K562 (cell line): ENCODE results near the gene PPP4R3B. TPM values are rescaled to one million over a fixed set of nuclear protein-coding genes. Genes with fewer than 3 reads are reported as not detected.

Experiments
- ATAC-seq: fragments of 200-7000 bp; cut with Tn5 transposase; 3 replicates; pipeline ENCODE4 v1.9.1; 2020; ENCODE audit warnings: moderate library complexity
- BruUV-seq: library from RNA; stranded (reverse); fragments of 400-500 nt; replicated peaks from 2 replicates; lab custom pipeline; 2021; lab: Mats Ljungman, UMichigan
- CTCF ChIA-PET: fragments of 300-600 bp; formaldehyde crosslinking; extraction: SDS; loops from one replicate; lab custom pipeline; 2021; ENCODE audit warnings: low intra/inter-chr PET ratio; lab: Yijun Ruan, JAX
- POLR2A ChIA-PET: fragments of 300-600, 350-650 bp; sonication (Branson Sonifier 250); formaldehyde crosslinking; extraction: SDS; loops from one replicate; lab custom pipeline; 2021; ENCODE audit warnings: antibody characterized with exemption, inconsistent platforms; lab: Yijun Ruan, JAX
- DNase-seq, 4 experiments: peaks; one replicate each; pipeline versions ENCODE4 v3.0.0 to v3.0.0-alpha.2; 2011 to 2018; ENCODE audit warnings: low spot score in 3 of 4, mixed read lengths in 3 of 4; ENCODE audit errors: extremely low read depth in 1 of 4
- FAIRE-seq: peaks from 2 replicates; lab custom pipeline; 2011; peaks lifted over from hg19 to GRCh38; lab: Jason Lieb, UNC
- H2AFZ ChIP-seq: 2 replicates; pipeline ENCODE4 v1.6.0; 2011; ENCODE audit warnings: low read depth, low read length, control low read depth, inconsistent platforms
- H3K27ac ChIP-seq: fragments of 200-600 bp; 3 replicates; pipeline ENCODE4 v1.8.0; 2011; ENCODE audit warnings: low read depth, mild to moderate bottlenecking, control low read depth, inconsistent platforms, low read length, moderate library complexity, mixed read lengths; ENCODE audit errors: extremely low read depth
- H3K27me3 ChIP-seq, 2 experiments: fragments of 300-600 bp in 1 of 2; 2 replicates in 1 of 2; 3 replicates in 1 of 2; pipeline versions ENCODE4 v1.6.0 to v1.8.0; 2011; ENCODE audit warnings: inconsistent platforms in 2 of 2, low read length in 2 of 2, mild to moderate bottlenecking in 1 of 2, mixed read lengths in 1 of 2, moderate library complexity in 1 of 2; ENCODE audit not compliant: control insufficient read depth in 2 of 2, insufficient read depth in 2 of 2
- H3K36me3 ChIP-seq: fragments of 300-600 bp; 3 replicates; pipeline ENCODE4 v1.8.0; 2011; ENCODE audit warnings: mild to moderate bottlenecking, low read length, inconsistent platforms; ENCODE audit not compliant: control insufficient read depth, insufficient read depth
- H3K4me1 ChIP-seq, 2 experiments: fragments of 200-600 bp in 1 of 2; replicated peaks in 1 of 2; 2 replicates in 1 of 2; 3 replicates in 1 of 2; pipeline versions ENCODE4 v1.5.1 to v1.8.0; 2011; ENCODE audit warnings: inconsistent platforms in 2 of 2, low read length in 2 of 2, mild to moderate bottlenecking in 1 of 2, mixed read lengths in 1 of 2, moderate library complexity in 1 of 2; ENCODE audit not compliant: control insufficient read depth in 2 of 2, insufficient read depth in 2 of 2
- H3K4me2 ChIP-seq: 2 replicates; pipeline ENCODE4 v1.6.1; 2011; ENCODE audit warnings: low read length, control low read depth, inconsistent platforms, mixed read lengths; ENCODE audit not compliant: insufficient read depth
- H3K4me3 ChIP-seq: fragments of 200-600 bp; sonication (generic), shearing (Covaris generic); 2 replicates; pipeline ENCODE4 v1.5.1; 2016; ENCODE audit warnings: control low read depth, inconsistent platforms
- H3K79me2 ChIP-seq: fragments of 200-600 bp; 3 replicates; pipeline ENCODE4 v1.8.0; 2011; ENCODE audit warnings: low read length, inconsistent platforms; ENCODE audit not compliant: control insufficient read depth, insufficient read depth
- H3K9ac ChIP-seq, 2 experiments: 2 replicates each; pipeline versions ENCODE4 v1.6.0 to v1.6.1; 2011; ENCODE audit warnings: low read depth in 2 of 2, low read length in 2 of 2, control low read depth in 1 of 2, inconsistent platforms in 1 of 2, mild to moderate bottlenecking in 1 of 2, mixed read lengths in 1 of 2; ENCODE audit not compliant: insufficient read depth in 1 of 2
- H3K9me1 ChIP-seq: one replicate; pipeline ENCODE4 v1.6.0; 2011; ENCODE audit warnings: inconsistent platforms, mild to moderate bottlenecking, low read length, moderate library complexity; ENCODE audit not compliant: control insufficient read depth, insufficient read depth
- H3K9me3 ChIP-seq: replicated peaks from 2 replicates; pipeline ENCODE4 v1.5.1; 2011; ENCODE audit warnings: low read depth, low read length, inconsistent platforms; ENCODE audit not compliant: control insufficient read depth, insufficient read depth
- H4K20me1 ChIP-seq: replicated peaks from 2 replicates; pipeline ENCODE4 v1.6.1; 2011; ENCODE audit warnings: low read length, inconsistent platforms, mixed read lengths; ENCODE audit not compliant: control insufficient read depth, insufficient read depth
- CEBPB ChIP-seq: fragments of 450-650 bp; IDR thresholded peaks from 2 replicates; pipeline ENCODE4 v1.6.1; 2016; ENCODE audit warnings: missing genetic modification characterization, missing compliant biosample characterization
- CEBPG ChIP-seq, 3 experiments: fragments of 200-800 bp in 1 of 3; sonication (Bioruptor generic) in 1 of 3; sonication (generic) in 1 of 3; formaldehyde crosslinking in 1 of 3; IDR thresholded peaks in 2 of 3; conservative IDR thresholded peaks in 1 of 3; 2 replicates each; pipeline versions ENCODE4 v1.6.1 to v1.8.0; 2016 to 2022; ENCODE audit warnings: missing compliant biosample characterization in 2 of 3, missing genetic modification characterization in 2 of 3, mild to moderate bottlenecking in 1 of 3, missing genetic modification reagents in 1 of 3
- MEF2A ChIP-seq: IDR thresholded peaks from 2 replicates; pipeline ENCODE4 v1.6.1; 2011; ENCODE audit warnings: low read depth, mild to moderate bottlenecking, low read length, moderate library complexity; ENCODE audit not compliant: control insufficient read depth
- WGBS: fragments of 100-300 bp; shearing (Covaris generic); methylation state at CpG from one replicate; pipeline ENCODE4 v1.1.6; 2016; ENCODE audit warnings: low coverage, mixed read lengths; ENCODE audit not compliant: insufficient coverage; ENCODE audit errors: missing lambda C conversion rate; 5-methylcytosine and 5-hydroxymethylcytosine counted together
- in situ Hi-C: fragments of 300-500 bp; cut with MboI; formaldehyde crosslinking; loops from 4 replicates; pipeline ENCODE4 v1.15.0; 2018; ENCODE audit warnings: inconsistent platforms, mixed read lengths
- intact Hi-C: fragments of 100-400 bp; cut with micrococcal nuclease; formaldehyde crosslinking; loops from 2 replicates; pipeline ENCODE4 v1.14.2; 2022
- polyA plus RNA-seq, 8 experiments: library from polyadenylated mRNA; depleted of rRNA in 4 of 8; stranded (reverse) in 5 of 8; unstranded in 3 of 8; fragments of >200 nt; fragmentation: Nextera tagmentation in 2 of 8; fragmentation: Illumina TruSeq in 1 of 8; extraction: Ambion mirVana in 2 of 8; extraction: Trizol in 1 of 8; gene quantifications; 2 replicates each; pipeline versions ENCODE4 v1.2.1 to v1.2.3, GENCODE V29; 2011 to 2014; ENCODE audit warnings: inconsistent platforms in 1 of 8, missing spikeins in 1 of 8
- total RNA-seq, 7 experiments: library from RNA; depleted of rRNA in 6 of 7; stranded (reverse); fragments of >200 nt in 6 of 7; fragmentation: Illumina TruSeq in 2 of 7; extraction: Trizol in 2 of 7; gene quantifications; 2 replicates each; pipeline versions ENCODE4 v1.2.1 to v1.2.3, GENCODE V29; 2011 to 2021; ENCODE audit warnings: low replicate concordance in 1 of 7
- TF ChIP-seq, protein P1 (sequence below), 2 experiments: fragments of 450-650 bp in 1 of 2; sonication (generic) in 1 of 2; formaldehyde crosslinking in 1 of 2; IDR thresholded peaks in 1 of 2; conservative IDR thresholded peaks in 1 of 2; 2 replicates each; pipeline versions ENCODE4 v1.6.1 to v1.8.1; 2016 to 2023; ENCODE audit warnings: mild to moderate bottlenecking in 2 of 2, moderate library complexity in 2 of 2, inconsistent platforms in 1 of 2, missing genetic modification reagents in 1 of 2

PPP4R3B gene
- total and polyA plus RNA-seq, 9 of the 15 experiments (the other 6 are each of a cell fraction or from before 2014, with no cell fraction given) = 13.2 to 59.2 (median 41.9) TPM

DNA sequence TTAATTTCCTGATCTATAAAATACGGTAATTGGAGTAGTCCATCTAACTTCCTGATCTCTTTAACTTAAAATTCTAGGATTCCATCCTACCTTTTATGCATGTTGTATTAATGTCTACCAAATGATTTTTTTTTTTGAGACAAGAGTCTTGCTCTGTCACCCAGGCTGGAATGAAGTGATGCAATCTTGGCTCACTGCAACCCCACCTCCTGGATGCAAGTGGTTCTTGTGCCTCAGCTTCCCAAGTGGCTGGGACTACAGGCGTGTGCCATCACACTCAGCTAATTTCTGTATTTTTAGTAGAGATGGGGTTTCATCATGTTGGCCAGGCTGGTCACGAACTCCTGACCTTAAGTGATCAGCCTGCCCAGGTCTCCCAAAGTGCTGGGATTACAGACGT, 50.1 kb downstream of the PPP4R3B start:
- in situ Hi-C loops (no loop called here), intact Hi-C loops (no loop called here)
- BruUV-seq = no TSS peak
- Histone ChIP-seq H3K4me2 (no peak overlapping the region), H2AFZ (no peak overlapping the region), H3K4me3 (no peak overlapping the region), H3K4me1 (no peaks in the 10 kb centered on the region), H3K9me3 (no peaks in the 10 kb centered on the region), H3K36me3 (peaks cover 52% of the 10 kb centered on the region; the same call in 2 of the 3 replicates), H3K27me3 (no peaks in the 10 kb centered on the region), H3K27ac (no peak overlapping the region), H4K20me1 (no peaks in the 10 kb centered on the region), H3K9me1 (no peaks in the 10 kb centered on the region), H3K79me2 (no peaks in the 10 kb centered on the region), H3K9ac (no peak overlapping the region)
- FAIRE-seq (no peak), DNase-seq (no peak), ATAC-seq (no peak; the same call in 2 of the 3 replicates)
- TF ChIP-seq CEBPB (tag) (peak; percentile 38; the same call in 1 of the 2 replicates), CEBPG (CRISPR knock-in tag; IDR thresholded peaks at IDR 0.05) (peak; percentile 59; the same call in 1 of the 2 replicates), CEBPG (tag; conservative IDR thresholded peaks at IDR 0.05 in 1 of 2, IDR thresholded peaks at IDR 0.05 in 1 of 2) (peak; percentile 35 to 53; a peak in 1 of 4 replicates), MEF2A (no peak)
- TF ChIP-seq, protein P1, sequence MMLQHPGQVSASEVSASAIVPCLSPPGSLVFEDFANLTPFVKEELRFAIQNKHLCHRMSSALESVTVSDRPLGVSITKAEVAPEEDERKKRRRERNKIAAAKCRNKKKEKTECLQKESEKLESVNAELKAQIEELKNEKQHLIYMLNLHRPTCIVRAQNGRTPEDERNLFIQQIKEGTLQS (IDR thresholded peaks at IDR 0.05) = peak; percentile 68
- TF ChIP-seq, protein P1 (CRISPR knock-in tag; conservative IDR thresholded peaks at IDR 0.05) = no peak
- ChIA-PET CTCF (no interaction called here), POLR2A (no interaction called here)
- 88% methylated on average over 4 of the region's 4 CpGs for WGBS
